Osteoblast (primary cell): Measurements from ENCODE around the gene SAMD4A. TPM values are rescaled to one million over a fixed set of nuclear protein-coding genes. Genes with fewer than 3 reads are reported as not detected.
A peak's percentile ranks its signal among the peaks of the same experiment; 100 is the strongest.

Experiments
- DNase-seq: peaks from one replicate; pipeline ENCODE4 v3.0.0; 2011; ENCODE audit warnings: low spot score, mixed read lengths; ENCODE audit not compliant: insufficient read length; ENCODE audit errors: missing footprints
- H2AFZ ChIP-seq: 2 replicates; pipeline ENCODE4 v1.6.0; 2011; ENCODE audit warnings: mild to moderate bottlenecking, low read length
- H3K27ac ChIP-seq: 2 replicates; pipeline ENCODE4 v1.5.1; 2011; ENCODE audit warnings: mild to moderate bottlenecking, low read depth, low read length, moderate library complexity
- H3K27me3 ChIP-seq: 2 replicates; pipeline ENCODE4 v1.6.0; 2012; ENCODE audit warnings: mild to moderate bottlenecking, control low read depth, inconsistent platforms, low read length, moderate library complexity; ENCODE audit not compliant: insufficient read depth
- H3K36me3 ChIP-seq: 2 replicates; pipeline ENCODE4 v1.5.1; 2011; ENCODE audit warnings: mild to moderate bottlenecking, low read length, control low read depth, moderate library complexity; ENCODE audit not compliant: insufficient read depth
- H3K4me1 ChIP-seq: 2 replicates; pipeline ENCODE4 v1.5.1; 2011; ENCODE audit warnings: mild to moderate bottlenecking, low read length, control low read depth, moderate library complexity; ENCODE audit not compliant: insufficient read depth
- H3K4me2 ChIP-seq: 2 replicates; pipeline ENCODE4 v1.6.0; 2011; ENCODE audit warnings: mild to moderate bottlenecking, low read length; ENCODE audit not compliant: insufficient read depth
- H3K4me3 ChIP-seq: fragments of 200-600 bp; sonication (generic); 3 replicates; pipeline ENCODE4 v1.5.1; 2012; ENCODE audit warnings: mild to moderate bottlenecking, low read length, inconsistent platforms; ENCODE audit not compliant: insufficient read depth
- H3K79me2 ChIP-seq: 2 replicates; pipeline ENCODE4 v1.6.0; 2012; ENCODE audit warnings: mild to moderate bottlenecking, low read length, control low read depth, inconsistent platforms; ENCODE audit not compliant: insufficient read depth
- H3K9me3 ChIP-seq: 2 replicates; pipeline ENCODE4 v1.5.1; 2011; ENCODE audit warnings: low read depth, low read length, control low read depth
- H4K20me1 ChIP-seq: 2 replicates; pipeline ENCODE4 v1.6.0; 2012; ENCODE audit warnings: mild to moderate bottlenecking, low read length, control low read depth; ENCODE audit not compliant: insufficient read depth
- total RNA-seq: library from RNA; depleted of rRNA; stranded (reverse); fragments of >200 nt; gene quantifications from 2 replicates; pipeline ENCODE4 v1.2.3, GENCODE V29; 2012
- TF ChIP-seq, protein P1 (sequence below): IDR thresholded peaks from 2 replicates; pipeline ENCODE4 v1.5.1; 2011; ENCODE audit warnings: mild to moderate bottlenecking, low read depth, low read length, moderate library complexity; ENCODE audit errors: extremely low read depth

Gene SAMD4A
- total RNA-seq, 1 donor = 26.1 TPM

DNA sequence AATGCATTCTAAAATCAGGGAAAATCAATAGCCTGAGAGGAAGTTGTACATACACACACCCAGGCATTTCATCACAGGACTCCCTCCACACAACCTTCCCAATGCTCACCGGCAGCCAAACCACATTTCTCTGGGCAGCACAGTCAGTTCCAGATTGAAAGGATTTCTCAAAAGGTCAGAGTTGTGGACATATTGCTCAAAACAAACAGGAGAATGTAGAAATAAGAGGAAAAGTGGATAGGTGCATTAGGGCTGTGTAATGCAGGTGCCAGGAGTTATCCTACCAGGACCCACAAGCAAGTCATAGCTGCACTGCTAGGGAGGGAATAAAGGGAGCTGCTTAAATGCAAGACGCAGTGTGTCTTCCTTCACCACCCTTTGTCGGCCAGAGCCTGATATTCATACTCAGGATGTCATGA, 272.8 kb downstream of the SAMD4A start:
- DNase-seq = peak; percentile 79
- TF ChIP-seq, protein P1, sequence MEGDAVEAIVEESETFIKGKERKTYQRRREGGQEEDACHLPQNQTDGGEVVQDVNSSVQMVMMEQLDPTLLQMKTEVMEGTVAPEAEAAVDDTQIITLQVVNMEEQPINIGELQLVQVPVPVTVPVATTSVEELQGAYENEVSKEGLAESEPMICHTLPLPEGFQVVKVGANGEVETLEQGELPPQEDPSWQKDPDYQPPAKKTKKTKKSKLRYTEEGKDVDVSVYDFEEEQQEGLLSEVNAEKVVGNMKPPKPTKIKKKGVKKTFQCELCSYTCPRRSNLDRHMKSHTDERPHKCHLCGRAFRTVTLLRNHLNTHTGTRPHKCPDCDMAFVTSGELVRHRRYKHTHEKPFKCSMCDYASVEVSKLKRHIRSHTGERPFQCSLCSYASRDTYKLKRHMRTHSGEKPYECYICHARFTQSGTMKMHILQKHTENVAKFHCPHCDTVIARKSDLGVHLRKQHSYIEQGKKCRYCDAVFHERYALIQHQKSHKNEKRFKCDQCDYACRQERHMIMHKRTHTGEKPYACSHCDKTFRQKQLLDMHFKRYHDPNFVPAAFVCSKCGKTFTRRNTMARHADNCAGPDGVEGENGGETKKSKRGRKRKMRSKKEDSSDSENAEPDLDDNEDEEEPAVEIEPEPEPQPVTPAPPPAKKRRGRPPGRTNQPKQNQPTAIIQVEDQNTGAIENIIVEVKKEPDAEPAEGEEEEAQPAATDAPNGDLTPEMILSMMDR = no peak
- no peak overlapping the region for H2AFZ ChIP-seq

DNA sequence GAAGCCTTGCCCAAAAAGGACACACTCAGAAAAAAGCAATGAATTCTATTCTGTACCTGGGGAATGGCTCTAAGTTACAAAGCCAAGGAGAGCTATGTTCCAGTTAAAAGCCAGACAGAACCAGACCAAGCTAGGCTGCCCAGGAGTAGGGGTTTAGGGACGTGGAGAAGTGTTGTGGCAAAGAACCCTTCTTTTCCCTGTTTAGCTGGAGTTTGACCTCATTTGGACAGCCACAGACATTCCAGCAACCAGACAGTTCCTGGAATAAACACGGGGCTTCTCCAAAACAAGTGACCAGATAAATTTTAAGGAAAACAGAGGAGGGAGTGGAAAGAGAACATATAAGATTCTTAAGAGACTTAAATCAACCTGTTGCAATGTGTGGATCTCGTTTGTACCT, 273.4 kb downstream of the SAMD4A start:
- Histone ChIP-seq H3K36me3 (no peaks in the 10 kb centered on the region), H3K27ac (no peak overlapping the region), H4K20me1 (no peaks in the 10 kb centered on the region), H3K27me3 (peaks cover 6% of the 10 kb centered on the region), H3K4me3 (no peak overlapping the region), H3K4me1 (no peaks in the 10 kb centered on the region), H3K9me3 (no peaks in the 10 kb centered on the region), H3K4me2 (no peak overlapping the region), H2AFZ (no peak overlapping the region), H3K79me2 (no peaks in the 10 kb centered on the region)
- TF ChIP-seq, protein P1 = no peak
- peak; percentile 59 for DNase-seq

More for the DNA sequence above, 272.8 kb downstream of the SAMD4A start:
- no peaks in the 10 kb centered on the region for H3K4me1 ChIP-seq
- no peak overlapping the region for H3K4me3 ChIP-seq
- H4K20me1 ChIP-seq = no peaks in the 10 kb centered on the region
- no peaks in the 10 kb centered on the region for H3K36me3 ChIP-seq
- no peak overlapping the region for H3K4me2 ChIP-seq
- no peaks in the 10 kb centered on the region for H3K9me3 ChIP-seq
- no peaks in the 10 kb centered on the region for H3K79me2 ChIP-seq
- peaks cover 6% of the 10 kb centered on the region for H3K27me3 ChIP-seq
- H3K27ac ChIP-seq = no peak overlapping the region

DNA sequence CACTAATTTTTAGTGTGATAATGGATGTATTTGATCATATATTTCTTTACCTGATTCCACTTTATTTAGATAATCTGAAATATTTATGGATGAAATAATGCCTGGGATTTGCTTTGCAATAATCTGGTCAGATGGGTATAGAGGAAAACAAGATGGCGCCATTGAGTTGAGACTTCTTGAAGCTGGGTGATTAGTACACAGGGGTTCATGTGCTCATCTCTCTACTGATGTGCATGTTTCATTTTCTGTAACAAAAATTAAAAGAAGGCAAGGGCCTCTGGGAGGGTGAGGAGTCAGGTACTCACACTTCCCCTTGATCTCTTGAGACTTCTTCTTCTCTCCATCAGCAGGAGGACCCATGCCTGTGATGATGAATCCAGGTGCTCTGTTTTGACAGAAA, 273.9 kb downstream of the SAMD4A start:
- TF ChIP-seq, protein P1 = no peak
- H3K27me3 ChIP-seq = peaks cover 6% of the 10 kb centered on the region
- H3K4me3 ChIP-seq = no peak overlapping the region
- DNase-seq = no peak
- H3K4me1 ChIP-seq = no peaks in the 10 kb centered on the region
- H2AFZ ChIP-seq = no peak overlapping the region
- no peak overlapping the region for H3K27ac ChIP-seq
- H3K9me3 ChIP-seq = no peaks in the 10 kb centered on the region
- H3K4me2 ChIP-seq = no peak overlapping the region
- no peaks in the 10 kb centered on the region for H3K36me3 ChIP-seq
- H4K20me1 ChIP-seq = no peaks in the 10 kb centered on the region
- H3K79me2 ChIP-seq = no peaks in the 10 kb centered on the region

Other genes with a start within 250 kb of the SAMD4A start
- gene CDKN3, start 170.1 kb upstream of the SAMD4A start, total RNA-seq = 7.6 and 8.5 TPM in 2 replicates
- 153 and 220 TPM in 2 replicates for gene CNIH1, start 125.8 kb upstream of the SAMD4A start, total RNA-seq
- 77.2 and 98.8 TPM in 2 replicates for gene GMFB, start 78.1 kb upstream of the SAMD4A start, total RNA-seq
- 15.9 and 17.4 TPM in 2 replicates for gene CGRRF1, start 57.2 kb upstream of the SAMD4A start, total RNA-seq